SK-N-SH (cell line): ENCODE results near the gene FOXM1. TPM values are rescaled to one million over a fixed set of nuclear protein-coding genes. Genes with fewer than 3 reads are reported as not detected.

Experiments used
- CTCF ChIA-PET: fragments of 300-600, 350-600 bp; formaldehyde crosslinking; extraction: SDS; loops from one replicate; lab custom pipeline; 2021; lab: Yijun Ruan, JAX
- POLR2A ChIA-PET: fragments of 350-600 bp; sonication (Branson Sonifier 250); formaldehyde crosslinking; extraction: SDS; loops from one replicate; lab custom pipeline; 2020; ENCODE audit warnings: antibody characterized with exemption, inconsistent platforms; lab: Yijun Ruan, JAX
- DNase-seq: peaks from one replicate; pipeline ENCODE4 v3.0.0; 2012
- H2AFZ ChIP-seq: fragments of 200-600 bp; sonication (generic); 2 replicates; pipeline ENCODE4 v1.8.1; 2016; ENCODE audit warnings: antibody characterized with exemption, mild to moderate bottlenecking, low read depth
- H3F3A ChIP-seq: fragments of 200-600 bp; sonication (generic); replicated peaks from 2 replicates; pipeline ENCODE3; 2016; ENCODE audit warnings: antibody characterized with exemption, mild to moderate bottlenecking; ENCODE audit not compliant: insufficient read depth
- H3K27ac ChIP-seq, 2 experiments: fragments of 200-500 bp in 1 of 2; fragments of 200-600 bp in 1 of 2; sonication (Bioruptor generic) in 1 of 2; sonication (generic), shearing (Covaris generic) in 1 of 2; 2 replicates each; pipeline versions ENCODE4 v1.5.1 to v1.6.1; 2014 to 2016; ENCODE audit warnings: low read depth in 2 of 2, inconsistent platforms in 1 of 2, low read length in 1 of 2, mild to moderate bottlenecking in 1 of 2, mixed read lengths in 1 of 2
- H3K27me3 ChIP-seq: fragments of 200-600 bp; sonication (generic), shearing (Covaris generic); 2 replicates; pipeline ENCODE4 v1.6.1; 2016; ENCODE audit warnings: mixed run types; ENCODE audit not compliant: insufficient read depth
- H3K36me3 ChIP-seq, 2 experiments: fragments of 200-500 bp in 1 of 2; fragments of 200-600 bp in 1 of 2; sonication (Bioruptor generic) in 1 of 2; sonication (generic) in 1 of 2; replicated peaks in 1 of 2; 2 replicates each; pipeline versions ENCODE3 to v1.5.1; 2014 to 2016; ENCODE audit warnings: low read length in 1 of 2, mild to moderate bottlenecking in 1 of 2; ENCODE audit not compliant: insufficient read depth in 2 of 2, control insufficient read depth in 1 of 2
- H3K4me1 ChIP-seq, 2 experiments: fragments of 200-500 bp in 1 of 2; fragments of 200-600 bp in 1 of 2; sonication (Bioruptor generic) in 1 of 2; sonication (generic), shearing (Covaris generic) in 1 of 2; 2 replicates each; pipeline versions ENCODE4 v1.5.1 to v1.6.1; 2014 to 2016; ENCODE audit warnings: low read depth in 1 of 2, low read length in 1 of 2, mixed run types in 1 of 2; ENCODE audit not compliant: insufficient read depth in 2 of 2, control insufficient read depth in 1 of 2
- H3K4me2 ChIP-seq: fragments of 200-600 bp; sonication (generic), shearing (Covaris generic); 2 replicates; pipeline ENCODE4 v1.6.1; 2017; ENCODE audit warnings: mixed run types
- H3K4me3 ChIP-seq, 2 experiments: fragments of 200-500 bp in 1 of 2; fragments of 200-600 bp in 1 of 2; sonication (Bioruptor generic) in 1 of 2; sonication (generic), shearing (Covaris generic) in 1 of 2; 2 replicates each; pipeline versions ENCODE4 v1.5.1 to v1.8.1; 2014 to 2016; ENCODE audit warnings: low read depth in 2 of 2, inconsistent platforms in 1 of 2, low read length in 1 of 2, mild to moderate bottlenecking in 1 of 2, mixed read lengths in 1 of 2, moderate library complexity in 1 of 2
- H3K79me2 ChIP-seq: fragments of 200-600 bp; sonication (generic); 2 replicates; pipeline ENCODE4 v1.8.1; 2017; ENCODE audit warnings: mild to moderate bottlenecking; ENCODE audit not compliant: insufficient read depth
- H3K9ac ChIP-seq: fragments of 200-600 bp; sonication (generic); 2 replicates; pipeline ENCODE4 v1.6.1; 2017; ENCODE audit warnings: mixed run types
- H3K9me2 ChIP-seq: fragments of 200-600 bp; sonication (generic); 2 replicates; pipeline ENCODE4 v1.6.1; 2017; ENCODE audit warnings: mixed run types
- H3K9me3 ChIP-seq: fragments of 200-600 bp; sonication (generic); 2 replicates; pipeline ENCODE4 v1.6.1; 2017; ENCODE audit warnings: mixed run types, mild to moderate bottlenecking, moderate library complexity
- H4K20me1 ChIP-seq: fragments of 200-600 bp; sonication (generic); 2 replicates; pipeline ENCODE4 v1.6.1; 2017; ENCODE audit warnings: mild to moderate bottlenecking, mixed run types; ENCODE audit not compliant: insufficient read depth
- CHD2 ChIP-seq: fragments of 150-350 bp; IDR thresholded peaks from 2 replicates; pipeline ENCODE4 v1.6.1; 2018; ENCODE audit warnings: low read length; ENCODE audit not compliant: partially characterized antibody
- GABPA ChIP-seq: IDR thresholded peaks from 2 replicates; pipeline ENCODE4 v1.4.0; 2012; ENCODE audit warnings: low read depth, mild to moderate bottlenecking
- GATA2 ChIP-seq: sonication (generic); formaldehyde crosslinking; IDR thresholded peaks from 2 replicates; pipeline ENCODE4 v1.5.0; 2020; ENCODE audit warnings: mild to moderate bottlenecking, missing genetic modification reagents
- MEF2A ChIP-seq: IDR thresholded peaks from 2 replicates; pipeline ENCODE4 v1.4.0; 2012; ENCODE audit warnings: low read depth, borderline replicate concordance
- MXI1 ChIP-seq: IDR thresholded peaks from 2 replicates; pipeline ENCODE4 v1.6.1; 2012; ENCODE audit warnings: mild to moderate bottlenecking, low read depth, low read length, improper control_type of control experiment
- NRF1 ChIP-seq: IDR thresholded peaks from 2 replicates; pipeline ENCODE4 v1.6.1; 2012; ENCODE audit warnings: low read depth, mild to moderate bottlenecking, low read length
- RAD21 ChIP-seq: IDR thresholded peaks from 2 replicates; pipeline ENCODE4 v1.6.1; 2012; ENCODE audit warnings: mild to moderate bottlenecking, low read length
- RCOR1 ChIP-seq: fragments of 150-350 bp; IDR thresholded peaks from 2 replicates; pipeline ENCODE4 v1.6.1; 2017; ENCODE audit warnings: antibody characterized with exemption, low read length
- REST ChIP-seq: IDR thresholded peaks from 2 replicates; pipeline ENCODE4 v1.6.1; 2012; ENCODE audit warnings: mild to moderate bottlenecking, low read depth, low read length, moderate library complexity
- RFX5 ChIP-seq: IDR thresholded peaks from 2 replicates; pipeline ENCODE4 v1.6.1; 2012; ENCODE audit warnings: mild to moderate bottlenecking, improper control_type of control experiment, low read length
- SIN3A ChIP-seq: IDR thresholded peaks from 2 replicates; pipeline ENCODE4 v1.6.1; 2012; ENCODE audit warnings: low read depth, mild to moderate bottlenecking, low read length, moderate library complexity, borderline replicate concordance
- TAF1 ChIP-seq: IDR thresholded peaks from 2 replicates; pipeline ENCODE4 v1.6.1; 2012; ENCODE audit warnings: low read depth, mild to moderate bottlenecking, low read length, moderate library complexity, borderline replicate concordance
- TCF12 ChIP-seq: IDR thresholded peaks from 2 replicates; pipeline ENCODE4 v1.4.0; 2012
- USF1 ChIP-seq: IDR thresholded peaks from 2 replicates; pipeline ENCODE4 v1.4.0; 2012; ENCODE audit warnings: low read depth, borderline replicate concordance
- USF2 ChIP-seq: fragments of 150-350 bp; IDR thresholded peaks from 2 replicates; pipeline ENCODE4 v1.6.1; 2017; ENCODE audit warnings: antibody characterized with exemption, low read length, low read depth, borderline replicate concordance
- YY1 ChIP-seq: IDR thresholded peaks from 2 replicates; pipeline ENCODE4 v1.4.0; 2012; ENCODE audit warnings: low read depth, mild to moderate bottlenecking
- ZBTB33 ChIP-seq: IDR thresholded peaks from 2 replicates; pipeline ENCODE4 v1.4.0; 2012; ENCODE audit warnings: low read depth, borderline replicate concordance
- WGBS: methylation state at CpG from one replicate; pipeline ENCODE4 v1.1.6; 2017; ENCODE audit warnings: low lambda C conversion rate; 5-methylcytosine and 5-hydroxymethylcytosine counted together
- polyA plus RNA-seq, 3 experiments: library from polyadenylated mRNA; depleted of rRNA; stranded (reverse); fragments of >200 nt; gene quantifications; 2 replicates each; pipeline ENCODE4 v1.2.3, GENCODE V29; 2012

Gene FOXM1
- polyA plus RNA-seq, 1 of the 3 experiments (the other 2 are of a cell fraction), result 29.9 TPM

- ChIA-PET POLR2A (no interaction called here), CTCF (interaction anchor here (1.1 to 3.5 kb wide), 2 partner anchors 21 to 112 kb away, joined by 4 to 15 read pairs; no protein-coding TSS in a partner anchor)
- Histone ChIP-seq H3K4me2 (no peak overlapping the region), H3K36me3 (peaks cover 0 to 5% of the 10 kb centered on the region in 2 experiments), H3K79me2 (no peaks in the 10 kb centered on the region), H3K4me3 (no peak overlapping the region), H3K27me3 (no peaks in the 10 kb centered on the region), H4K20me1 (no peaks in the 10 kb centered on the region), H3K4me1 (peaks cover 4 to 15% of the 10 kb centered on the region in 2 experiments; a peak in 3 of 4 replicates), H3K9ac (no peak overlapping the region), H3F3A (no peaks in the 10 kb centered on the region)
- WGBS, result 78% methylated on average over 3 of the region's 6 CpGs
- TF ChIP-seq REST (no peak), SIN3A (no peak), ZBTB33 (no peak), TAF1 (no peak), RCOR1 (no peak), NRF1 (no peak), YY1 (no peak), USF1 (no peak), CHD2 (no peak), GABPA (no peak), GATA2 (CRISPR knock-in tag) (no peak), TCF12 (no peak), RAD21 (no peak), RFX5 (no peak), MXI1 (no peak), USF2 (no peak), MEF2A (no peak)
- TF ChIP-seq, all 33 proteins: peak for 0
- no peak for DNase-seq
- Histone ChIP-seq H2AFZ (no peak overlapping the region), H3K9me3 (no peaks in the 10 kb centered on the region), H3K9me2 (no peaks in the 10 kb centered on the region), H3K27ac (no peak overlapping the region)
Measured at GRCh38 chr12:2832550-2833127, 44.3 kb downstream of the FOXM1 start.
